ENCODE measurements around the gene LYZL1.

LYZL1 gene

DNA sequence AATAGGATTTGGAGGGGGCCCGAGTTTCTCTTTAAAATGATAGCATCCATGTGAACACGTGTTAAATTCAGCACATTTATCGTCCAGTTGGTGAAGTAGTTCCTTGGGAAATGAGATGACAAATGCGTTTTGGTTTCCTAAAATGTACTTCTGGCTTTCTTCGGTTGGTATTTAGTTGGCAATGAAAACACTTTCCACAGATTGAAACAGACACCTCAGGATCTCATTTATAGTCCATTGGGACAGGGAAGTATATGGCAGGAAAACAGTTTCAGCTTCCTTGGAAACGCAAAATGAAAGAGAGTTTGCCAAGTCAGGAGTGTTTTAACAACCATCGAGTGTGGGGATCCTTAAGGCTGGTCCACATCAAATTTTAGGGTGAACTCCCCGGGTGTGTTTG, 19.4 kb upstream of the LYZL1 start:
- TF ChIP-seq FOXP2 (optimal IDR thresholded peaks at IDR 0.05; ENCODE audit: borderline replicate concordance, extremely low read depth, extremely low read length, insufficient read depth), result no peak
- no peak for TF ChIP-seq TAF1 (IDR thresholded peaks at IDR 0.05; ENCODE audit: borderline replicate concordance, insufficient read depth, low read length)
- TF ChIP-seq POLR2AphosphoS5 (IDR thresholded peaks at IDR 0.05; ENCODE audit: low read depth, low read length), result no peak
- no peak for TF ChIP-seq SIN3A (IDR thresholded peaks at IDR 0.05; ENCODE audit: borderline replicate concordance, insufficient read depth, low read length)
- TF ChIP-seq, protein P1, sequence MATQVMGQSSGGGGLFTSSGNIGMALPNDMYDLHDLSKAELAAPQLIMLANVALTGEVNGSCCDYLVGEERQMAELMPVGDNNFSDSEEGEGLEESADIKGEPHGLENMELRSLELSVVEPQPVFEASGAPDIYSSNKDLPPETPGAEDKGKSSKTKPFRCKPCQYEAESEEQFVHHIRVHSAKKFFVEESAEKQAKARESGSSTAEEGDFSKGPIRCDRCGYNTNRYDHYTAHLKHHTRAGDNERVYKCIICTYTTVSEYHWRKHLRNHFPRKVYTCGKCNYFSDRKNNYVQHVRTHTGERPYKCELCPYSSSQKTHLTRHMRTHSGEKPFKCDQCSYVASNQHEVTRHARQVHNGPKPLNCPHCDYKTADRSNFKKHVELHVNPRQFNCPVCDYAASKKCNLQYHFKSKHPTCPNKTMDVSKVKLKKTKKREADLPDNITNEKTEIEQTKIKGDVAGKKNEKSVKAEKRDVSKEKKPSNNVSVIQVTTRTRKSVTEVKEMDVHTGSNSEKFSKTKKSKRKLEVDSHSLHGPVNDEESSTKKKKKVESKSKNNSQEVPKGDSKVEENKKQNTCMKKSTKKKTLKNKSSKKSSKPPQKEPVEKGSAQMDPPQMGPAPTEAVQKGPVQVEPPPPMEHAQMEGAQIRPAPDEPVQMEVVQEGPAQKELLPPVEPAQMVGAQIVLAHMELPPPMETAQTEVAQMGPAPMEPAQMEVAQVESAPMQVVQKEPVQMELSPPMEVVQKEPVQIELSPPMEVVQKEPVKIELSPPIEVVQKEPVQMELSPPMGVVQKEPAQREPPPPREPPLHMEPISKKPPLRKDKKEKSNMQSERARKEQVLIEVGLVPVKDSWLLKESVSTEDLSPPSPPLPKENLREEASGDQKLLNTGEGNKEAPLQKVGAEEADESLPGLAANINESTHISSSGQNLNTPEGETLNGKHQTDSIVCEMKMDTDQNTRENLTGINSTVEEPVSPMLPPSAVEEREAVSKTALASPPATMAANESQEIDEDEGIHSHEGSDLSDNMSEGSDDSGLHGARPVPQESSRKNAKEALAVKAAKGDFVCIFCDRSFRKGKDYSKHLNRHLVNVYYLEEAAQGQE (IDR thresholded peaks at IDR 0.05; ENCODE audit: insufficient read depth in 1 of 2, low read depth in 2 of 2, low read length in 2 of 2), result no peak

DNA sequence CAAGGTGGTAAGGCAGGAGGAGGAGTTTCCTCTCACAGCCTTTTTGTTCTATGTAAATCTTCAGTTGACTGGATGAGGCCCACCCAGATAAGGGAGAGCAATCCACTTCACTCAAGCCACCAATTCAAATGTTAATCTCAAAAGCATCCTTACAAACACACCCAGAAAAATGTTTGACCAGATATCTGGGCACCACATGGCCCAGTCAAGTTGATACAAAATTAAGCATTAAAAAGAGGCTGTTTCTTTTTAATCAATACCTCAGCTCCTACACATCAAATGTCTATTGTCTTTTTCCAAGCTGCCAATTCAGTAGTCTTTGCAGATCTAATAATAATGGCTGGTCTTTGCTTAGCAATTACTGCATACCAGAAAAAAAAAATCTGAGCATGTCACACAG, 18.0 kb upstream of the LYZL1 start:
- TF ChIP-seq POLR2AphosphoS5 (IDR thresholded peaks at IDR 0.05; ENCODE audit: low read depth, low read length) (no peak), TAF1 (IDR thresholded peaks at IDR 0.05; ENCODE audit: borderline replicate concordance, insufficient read depth, low read length) (no peak), FOXP2 (optimal IDR thresholded peaks at IDR 0.05; ENCODE audit: borderline replicate concordance, extremely low read depth, extremely low read length, insufficient read depth) (no peak), SIN3A (IDR thresholded peaks at IDR 0.05; ENCODE audit: borderline replicate concordance, insufficient read depth, low read length) (no peak)
- TF ChIP-seq, protein P1 (IDR thresholded peaks at IDR 0.05; ENCODE audit: insufficient read depth in 1 of 2, low read depth in 2 of 2, low read length in 2 of 2), result no peak

DNA sequence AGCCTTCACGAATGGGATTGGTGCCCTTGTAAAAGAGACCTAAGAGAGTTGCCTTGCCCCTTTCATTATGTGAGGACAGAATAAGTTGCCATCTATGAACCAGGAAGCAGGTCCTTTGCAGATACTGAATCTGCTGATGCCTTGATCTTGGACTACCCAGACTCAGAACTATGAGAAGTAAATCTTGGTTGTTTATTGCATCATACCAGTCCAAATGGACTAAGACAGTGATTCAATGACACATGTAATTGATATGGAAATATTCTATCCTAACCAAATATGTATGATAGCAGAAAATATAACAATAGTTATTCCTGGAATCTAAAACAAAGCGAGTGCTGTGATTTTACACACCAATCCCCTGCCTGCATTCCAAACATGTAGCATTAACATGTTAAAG, 17.0 kb upstream of the LYZL1 start:
- TF ChIP-seq FOXP2 (optimal IDR thresholded peaks at IDR 0.05; ENCODE audit: borderline replicate concordance, extremely low read depth, extremely low read length, insufficient read depth) (no peak), SIN3A (IDR thresholded peaks at IDR 0.05; ENCODE audit: borderline replicate concordance, insufficient read depth, low read length) (no peak), POLR2AphosphoS5 (IDR thresholded peaks at IDR 0.05; ENCODE audit: low read depth, low read length) (no peak), TAF1 (IDR thresholded peaks at IDR 0.05; ENCODE audit: borderline replicate concordance, insufficient read depth, low read length) (no peak)
- TF ChIP-seq, protein P1 (IDR thresholded peaks at IDR 0.05; ENCODE audit: insufficient read depth in 1 of 2, low read depth in 2 of 2, low read length in 2 of 2), result no peak

DNA sequence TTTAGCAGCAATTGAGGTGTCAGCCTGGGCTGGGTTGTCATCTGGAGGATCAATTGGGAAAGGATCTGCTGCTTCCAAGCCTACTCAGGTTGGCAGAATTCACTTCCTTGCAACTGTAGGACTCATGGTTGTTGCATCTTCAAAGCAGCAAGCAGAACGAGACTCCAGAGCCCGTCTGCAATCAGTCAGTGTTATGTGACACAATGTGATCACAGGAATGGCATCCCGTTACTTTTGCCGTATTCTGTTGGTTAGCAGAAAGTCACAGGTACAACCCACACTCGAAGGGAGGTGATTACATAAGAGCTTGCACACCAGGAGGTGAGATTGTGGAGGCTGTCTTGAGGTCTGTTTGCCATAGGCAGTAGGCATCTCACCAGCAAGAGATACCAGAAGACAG, 15.4 kb upstream of the LYZL1 start:
- TF ChIP-seq FOXP2 (optimal IDR thresholded peaks at IDR 0.05; ENCODE audit: borderline replicate concordance, extremely low read depth, extremely low read length, insufficient read depth) (no peak), POLR2AphosphoS5 (IDR thresholded peaks at IDR 0.05; ENCODE audit: low read depth, low read length) (no peak), TAF1 (IDR thresholded peaks at IDR 0.05; ENCODE audit: borderline replicate concordance, insufficient read depth, low read length) (no peak), SIN3A (IDR thresholded peaks at IDR 0.05; ENCODE audit: borderline replicate concordance, insufficient read depth, low read length) (no peak)
- TF ChIP-seq, protein P1 (IDR thresholded peaks at IDR 0.05; ENCODE audit: insufficient read depth in 1 of 2, low read depth in 2 of 2, low read length in 2 of 2), result no peak

Measured in PFSK-1 (cell line).